ENCODE data around the gene TBC1D19.

Gene TBC1D19

DNA sequence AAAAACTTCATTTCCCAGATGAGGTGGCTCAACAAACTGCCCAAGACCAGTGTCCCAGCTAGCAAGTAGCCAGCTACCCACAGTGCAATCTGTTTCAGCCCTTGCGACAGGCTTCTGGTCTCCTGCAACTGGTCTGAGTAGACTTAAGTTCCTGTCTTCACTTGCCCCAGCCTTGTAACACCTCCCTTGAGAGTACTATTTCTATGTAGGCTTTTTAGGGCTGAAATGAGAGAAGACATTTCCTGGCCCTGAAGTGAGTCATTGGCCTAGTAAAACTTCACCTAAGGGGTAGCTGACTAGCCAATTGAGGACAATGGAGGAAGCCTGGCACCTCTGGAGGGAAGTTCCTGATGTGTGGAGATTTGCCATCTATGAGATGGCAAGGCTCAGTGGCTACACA, 196.7 kb downstream of the TBC1D19 start:
- no peak for DNase-seq (ENCODE audit: low read depth, low spot score)

DNA sequence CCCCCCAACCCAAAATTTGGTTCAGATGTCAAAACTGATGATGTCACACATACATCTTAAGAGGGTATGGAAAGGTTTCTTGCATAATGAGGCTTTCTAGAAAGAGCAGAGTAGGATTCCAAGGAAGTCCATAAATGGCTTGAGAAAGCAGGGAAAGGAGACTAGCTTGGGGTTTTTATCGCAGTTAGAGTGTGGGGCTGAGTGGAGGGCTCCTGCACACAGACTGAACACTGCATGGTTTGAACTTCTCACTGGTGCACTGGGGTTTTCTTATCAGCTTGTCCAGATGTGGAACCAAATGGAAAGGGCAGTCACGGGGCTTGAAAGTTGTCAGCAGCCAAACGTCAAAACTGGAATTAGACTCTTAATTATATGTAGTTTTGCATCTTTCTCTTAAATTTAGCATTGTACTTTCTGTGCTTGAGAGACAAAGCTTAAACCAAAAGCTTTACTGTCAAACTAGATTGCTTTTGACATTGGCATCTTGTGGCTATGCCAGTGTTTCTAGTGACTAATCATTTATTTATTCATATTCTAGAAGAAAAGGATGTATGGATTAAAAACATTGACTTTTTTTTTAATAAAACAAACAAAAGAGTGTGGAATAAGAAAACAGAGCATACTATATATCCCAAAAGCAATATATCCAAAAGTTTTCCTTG, 198.4 kb downstream of the TBC1D19 start:
- DNase-seq (ENCODE audit: low read depth, low spot score), result no peak

DNA sequence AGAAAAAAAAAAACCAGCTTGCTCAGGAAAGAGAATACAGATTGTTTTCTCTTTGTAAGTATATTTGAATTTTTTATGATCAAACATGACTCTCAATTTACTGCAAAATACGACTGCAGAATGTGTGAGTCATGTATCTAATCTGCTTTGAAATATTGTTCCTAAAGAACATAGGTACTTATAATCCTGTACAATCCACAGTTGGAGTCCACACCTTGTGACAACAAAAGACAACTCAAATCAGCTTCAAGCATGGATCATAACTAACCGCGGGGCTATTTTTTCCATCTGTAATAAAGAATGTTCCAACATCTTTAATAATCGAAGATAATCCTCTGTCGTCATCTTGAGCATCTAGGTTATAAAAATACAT, 198.9 kb downstream of the TBC1D19 start:
- DNase-seq (ENCODE audit: low read depth, low spot score), result no peak

DNA sequence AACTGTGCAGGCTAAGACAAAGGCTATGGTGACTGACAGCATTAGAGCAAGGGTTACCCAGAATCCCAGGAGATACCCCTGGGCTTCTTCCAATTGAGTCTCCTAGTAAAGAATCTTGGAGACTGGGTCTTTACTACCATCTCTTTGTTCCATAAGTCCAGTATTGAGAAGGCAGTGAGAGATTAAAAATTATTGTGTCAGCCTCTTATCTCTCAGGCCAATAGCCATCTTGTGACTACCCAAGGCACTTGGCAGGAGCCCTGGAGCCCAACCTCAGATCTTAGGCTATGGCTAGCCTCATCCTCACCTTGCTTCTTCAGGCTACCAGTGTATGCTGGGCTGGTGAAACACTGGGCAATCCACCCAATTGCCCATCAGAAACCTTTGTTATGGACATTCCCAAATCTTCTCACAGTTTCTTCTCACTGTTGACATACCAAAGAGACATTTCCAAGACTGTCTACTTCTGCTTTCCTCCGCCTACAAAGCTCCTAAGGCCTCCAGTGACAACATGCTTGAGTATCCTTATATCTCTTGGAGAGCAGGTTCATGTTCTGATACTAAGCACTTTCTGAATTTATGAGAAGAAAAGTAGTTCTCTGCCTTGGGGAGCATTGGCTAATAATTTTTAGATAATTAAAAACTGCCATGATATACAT, 200.5 kb downstream of the TBC1D19 start:
- DNase-seq (ENCODE audit: low read depth, low spot score), result no peak

DNA sequence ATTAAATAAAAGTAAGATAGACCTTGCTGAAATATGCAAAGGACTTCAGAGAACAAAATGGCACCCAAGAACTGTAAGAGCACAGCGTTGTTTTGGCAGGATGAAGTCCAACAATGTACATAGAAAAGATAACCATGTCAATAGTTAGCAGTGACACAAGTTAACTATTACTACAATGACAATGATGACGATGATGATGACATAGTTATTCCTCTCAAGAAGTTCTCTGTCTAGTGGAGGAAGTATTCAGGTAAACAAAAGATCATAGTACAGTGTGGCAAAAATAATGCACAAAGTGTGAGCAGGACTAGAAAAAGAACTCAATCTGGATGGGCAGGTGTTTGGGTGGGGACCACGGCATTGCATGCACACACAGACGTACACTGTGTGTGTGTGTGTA, 201.4 kb downstream of the TBC1D19 start:
- DNase-seq (ENCODE audit: low read depth, low spot score), result no peak

DNA sequence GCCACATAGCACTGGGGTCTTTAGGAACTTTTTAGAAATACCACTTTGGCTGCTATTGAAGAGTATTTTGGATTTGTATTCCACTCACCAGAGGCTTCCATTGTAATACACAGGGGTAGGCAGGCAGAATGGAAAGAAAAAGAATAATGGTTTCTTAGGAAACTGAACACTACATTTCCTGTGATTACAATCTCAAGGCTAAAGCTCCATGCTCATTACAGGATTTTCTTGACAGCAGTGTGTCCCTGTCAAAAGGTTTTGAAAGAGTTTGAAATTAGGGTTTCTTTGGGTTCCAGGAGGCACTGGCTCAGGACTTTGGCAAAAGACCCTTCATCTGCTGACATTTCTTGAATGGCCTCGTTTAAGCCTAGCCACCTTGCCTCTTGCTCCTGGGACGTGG, 201.9 kb downstream of the TBC1D19 start:
- DNase-seq (ENCODE audit: low read depth, low spot score), result no peak

DNA sequence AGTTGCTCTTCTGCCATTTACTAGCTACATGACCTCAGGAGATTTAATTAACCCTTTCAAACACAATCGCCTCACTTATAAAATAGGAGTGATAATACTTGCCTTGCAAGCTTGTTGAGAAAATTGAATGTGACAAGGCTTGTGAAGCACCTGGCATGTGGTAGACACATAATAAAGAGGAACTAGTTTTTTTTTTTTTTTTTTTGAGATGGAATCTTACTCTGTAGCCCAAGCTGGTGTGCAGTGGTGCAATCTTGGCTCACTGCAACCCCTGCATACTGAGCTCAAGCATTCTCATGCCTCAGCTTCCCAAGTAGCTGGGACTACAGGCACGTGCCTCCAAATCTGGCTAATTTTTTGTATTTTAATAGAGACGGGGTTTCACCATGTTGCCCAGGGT, 203.0 kb downstream of the TBC1D19 start:
- no peak for DNase-seq (ENCODE audit: low read depth, low spot score)

DNA sequence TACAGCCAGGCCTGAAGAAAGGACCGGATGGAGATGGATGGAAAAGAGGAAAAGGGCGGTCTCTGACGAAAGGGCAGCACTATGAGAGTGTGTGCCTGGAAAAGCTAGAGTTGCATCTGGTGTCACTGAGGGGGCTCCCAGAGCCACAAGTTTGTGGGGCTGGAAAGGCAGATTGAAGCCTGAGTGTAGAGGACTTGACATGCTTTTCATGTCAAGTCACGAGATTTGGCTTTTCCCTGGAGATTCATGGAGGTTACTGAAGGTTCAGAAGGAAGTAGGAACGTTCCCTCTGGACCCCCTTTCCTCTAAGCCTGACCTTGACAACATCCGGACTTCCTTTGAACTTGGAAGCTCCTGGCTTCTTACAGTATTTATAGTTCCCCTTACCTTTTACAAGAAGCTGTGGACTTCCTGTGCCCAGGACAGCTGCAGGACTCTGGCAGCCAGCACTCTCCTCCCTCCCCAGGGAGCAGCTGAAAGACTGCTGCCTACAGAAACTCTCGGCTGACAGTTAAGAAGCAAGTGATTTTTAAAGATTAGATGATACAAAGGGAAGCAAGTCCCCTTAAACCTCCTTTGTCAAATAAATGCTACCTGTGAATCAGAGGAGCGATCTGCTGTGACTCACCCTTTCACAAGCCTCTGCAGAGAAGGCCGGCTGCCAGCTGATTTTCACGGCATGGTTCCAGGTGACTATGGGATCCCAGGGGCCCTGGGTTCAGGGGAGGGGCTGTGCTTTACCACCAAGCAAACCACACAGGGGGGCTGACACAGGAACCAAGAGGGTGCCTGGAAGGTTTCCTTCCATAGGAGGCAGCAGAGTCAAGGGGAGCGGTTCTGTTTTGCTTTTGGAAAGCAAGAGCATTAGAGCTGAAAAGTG, 203.8 kb downstream of the TBC1D19 start:
- DNase-seq (ENCODE audit: low read depth, low spot score), result no peak

DNA sequence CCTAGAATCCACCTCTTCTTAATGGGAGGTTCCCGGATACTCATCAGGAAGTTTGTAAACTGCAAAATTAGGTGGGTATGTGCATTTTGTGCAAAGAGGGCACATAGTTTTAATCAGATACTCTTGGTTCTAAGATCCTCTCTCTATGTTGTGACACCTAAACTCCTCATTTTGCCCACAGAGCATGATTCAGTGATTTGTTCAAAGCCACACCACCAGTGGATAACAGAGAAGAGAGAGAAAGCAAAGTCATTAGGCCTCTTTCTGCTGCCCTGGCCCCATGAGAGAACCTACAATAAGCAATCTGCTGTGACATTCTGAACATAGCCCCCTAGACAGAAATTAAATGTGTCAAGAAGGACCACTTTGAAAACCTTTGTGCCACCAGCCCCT, 204.5 kb downstream of the TBC1D19 start:
- DNase-seq (ENCODE audit: low read depth, low spot score), result no peak

DNA sequence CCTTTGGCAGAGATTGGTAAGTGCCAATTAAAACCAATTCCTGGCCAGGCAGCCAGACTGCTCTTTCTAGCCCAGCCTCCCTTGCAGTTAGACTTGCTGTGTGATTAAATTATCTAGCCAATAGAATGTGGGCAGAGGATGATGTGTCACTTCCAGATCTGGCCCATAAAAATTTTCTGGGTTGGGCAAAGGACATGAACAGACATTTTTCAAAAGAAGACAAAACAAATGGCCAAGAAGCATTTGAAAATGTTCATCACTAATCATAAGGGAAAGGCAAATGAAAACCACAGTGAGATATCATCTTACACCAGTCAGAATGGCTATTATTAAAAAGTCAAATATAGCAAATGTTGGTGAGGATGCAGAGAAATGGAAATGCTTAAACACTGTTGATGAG, 205.3 kb downstream of the TBC1D19 start:
- no peak for DNase-seq (ENCODE audit: low read depth, low spot score)

DNA sequence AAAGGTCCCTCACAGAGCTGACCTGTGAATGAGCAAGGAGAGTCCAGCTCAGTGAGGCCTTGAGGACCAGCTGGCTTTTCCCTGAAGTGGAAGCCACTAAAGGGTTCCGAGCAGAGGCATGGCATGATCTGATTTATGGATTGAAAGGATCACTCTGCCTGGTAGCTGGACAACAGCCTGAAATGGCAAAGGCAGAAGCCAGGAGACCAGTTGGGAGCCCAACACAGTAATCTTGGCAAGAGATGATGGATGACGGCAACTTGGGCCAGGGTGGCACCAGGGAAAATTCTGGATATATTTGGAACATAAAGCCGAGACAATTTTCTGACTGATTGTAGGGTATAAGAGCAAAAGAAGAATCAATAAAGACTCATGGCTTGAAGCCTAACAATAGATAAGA, 207.5 kb downstream of the TBC1D19 start:
- DNase-seq (ENCODE audit: low read depth, low spot score), result no peak

DNA sequence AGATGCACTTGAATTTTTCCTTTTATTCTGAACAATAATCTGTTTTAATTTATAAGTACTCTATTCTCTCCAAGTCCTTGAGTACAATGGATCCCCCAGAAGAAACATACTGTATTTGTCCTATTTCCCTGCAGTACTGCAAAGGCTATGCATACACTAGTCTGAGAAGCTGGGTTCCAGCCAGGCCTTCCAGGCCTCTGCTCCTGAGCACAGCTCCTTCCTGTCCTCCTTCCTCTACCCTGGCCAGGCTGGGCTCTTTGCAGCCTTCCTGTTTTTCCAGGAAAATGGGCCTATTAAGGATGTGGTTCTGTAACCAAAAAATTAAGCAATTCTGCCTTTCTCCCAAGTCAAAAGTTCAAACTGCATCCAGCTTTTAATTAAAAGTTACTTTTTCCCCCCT, 208.8 kb downstream of the TBC1D19 start:
- no peak for DNase-seq (ENCODE audit: low read depth, low spot score)

DNA sequence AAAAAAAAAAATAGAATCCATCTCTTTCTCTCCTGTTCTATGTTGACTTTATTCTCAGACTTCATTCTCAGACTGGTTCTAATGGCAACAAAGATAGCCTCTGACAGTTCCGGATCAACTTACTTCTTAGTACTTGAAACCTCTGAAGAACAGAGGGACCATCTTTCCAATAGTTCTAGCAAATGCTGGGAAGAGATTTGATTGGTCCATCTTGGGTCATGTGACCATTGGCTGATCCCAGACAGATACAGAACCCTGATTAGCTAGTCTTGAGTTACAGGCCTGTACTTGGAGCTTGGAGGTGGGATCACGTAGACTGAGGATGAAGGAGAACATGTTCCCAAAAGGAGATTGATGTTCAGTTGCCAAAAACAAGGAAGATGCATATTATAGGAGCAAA, 209.9 kb downstream of the TBC1D19 start:
- DNase-seq (ENCODE audit: low read depth, low spot score), result no peak

DNA sequence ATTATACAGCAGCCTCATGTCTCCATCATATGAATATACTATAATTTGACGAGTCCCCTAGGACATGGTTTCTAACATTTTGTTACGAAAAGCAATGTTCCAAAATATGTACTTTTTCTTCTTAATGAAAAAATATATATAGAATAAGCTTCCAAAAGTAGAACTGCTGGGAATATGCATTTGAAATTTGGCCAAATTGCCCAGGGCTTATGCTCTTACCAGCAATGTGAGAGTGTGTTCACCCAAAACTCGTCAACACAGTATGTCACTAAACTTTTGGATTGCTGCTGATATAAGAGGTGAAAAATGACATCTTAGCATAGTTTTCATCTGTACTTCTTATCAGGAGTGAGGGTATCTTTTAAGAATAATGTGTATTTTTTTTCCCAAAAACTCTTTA, 212.2 kb downstream of the TBC1D19 start:
- DNase-seq (ENCODE audit: low read depth, low spot score), result no peak

DNA sequence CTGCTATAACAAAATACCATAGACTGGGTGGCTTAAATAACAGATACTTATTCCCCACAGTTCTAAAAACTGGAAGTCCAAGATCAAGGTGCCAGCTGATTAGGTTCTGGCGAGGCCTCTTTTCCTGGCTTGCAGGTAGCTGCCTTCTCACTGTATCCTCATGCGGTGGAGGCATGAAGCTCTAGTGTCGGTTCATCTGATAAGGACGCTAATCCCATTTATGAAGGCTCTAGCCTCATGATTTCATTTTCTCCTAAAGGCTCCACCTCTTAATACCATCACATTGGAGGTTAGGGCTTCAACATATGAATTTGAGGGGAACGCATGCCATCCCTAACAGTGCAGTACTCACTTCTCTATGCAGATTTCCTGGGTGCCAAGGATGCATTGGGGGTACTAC, 218.9 kb downstream of the TBC1D19 start:
- DNase-seq (ENCODE audit: low read depth, low spot score), result no peak

DNA sequence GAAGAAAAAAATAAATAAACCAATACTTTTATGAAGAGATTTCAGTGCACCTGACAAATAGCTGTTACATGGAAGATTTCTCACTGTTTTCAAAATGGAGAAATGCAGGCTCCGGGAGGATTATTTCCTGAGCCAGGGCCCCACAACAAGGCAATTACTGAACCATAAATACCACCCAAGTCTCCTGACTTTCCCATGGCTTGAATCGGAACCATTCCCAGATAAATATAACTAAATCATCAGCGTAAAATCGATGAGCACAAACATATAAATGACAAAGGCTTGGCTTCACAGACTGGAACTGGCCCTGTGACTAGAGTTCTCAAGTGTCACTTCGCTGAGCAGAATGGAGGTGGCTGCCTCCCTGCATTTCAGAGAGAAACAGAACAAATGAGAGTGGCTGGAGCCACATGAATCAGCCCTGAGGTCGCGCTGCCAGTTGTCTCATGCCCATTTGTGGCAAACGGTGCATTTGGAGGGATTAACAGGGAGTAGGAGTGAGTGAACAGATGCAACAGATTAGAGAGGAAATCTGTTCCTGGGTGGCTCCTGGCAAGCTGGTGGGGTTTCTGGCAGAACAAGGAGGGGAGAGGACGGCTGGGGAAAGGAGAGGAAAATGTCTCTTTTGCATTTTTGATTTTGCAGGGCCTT, 219.5 kb downstream of the TBC1D19 start:
- DNase-seq (ENCODE audit: low read depth, low spot score), result no peak

DNA sequence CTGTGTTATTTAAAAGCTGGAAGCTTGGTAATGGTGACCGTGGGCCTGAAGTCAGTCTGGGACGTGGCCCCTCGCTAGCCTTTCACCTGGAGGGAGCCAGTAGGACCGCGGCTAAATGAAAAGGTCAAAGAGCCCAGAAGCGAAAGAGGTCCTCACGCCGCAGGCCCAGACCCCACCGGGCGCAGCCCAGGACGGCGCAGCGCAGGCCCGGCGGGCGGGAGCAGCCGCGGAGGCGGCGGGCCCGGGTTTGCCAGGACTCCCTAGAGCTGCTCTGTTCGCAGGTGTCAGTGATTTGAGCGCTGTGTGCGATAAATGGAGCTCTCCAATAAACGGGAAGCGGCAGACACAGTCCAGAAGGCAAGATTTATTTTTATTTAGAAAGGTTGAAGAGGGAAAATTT, 220.6 kb downstream of the TBC1D19 start:
- DNase-seq (ENCODE audit: low read depth, low spot score), result no peak

DNA sequence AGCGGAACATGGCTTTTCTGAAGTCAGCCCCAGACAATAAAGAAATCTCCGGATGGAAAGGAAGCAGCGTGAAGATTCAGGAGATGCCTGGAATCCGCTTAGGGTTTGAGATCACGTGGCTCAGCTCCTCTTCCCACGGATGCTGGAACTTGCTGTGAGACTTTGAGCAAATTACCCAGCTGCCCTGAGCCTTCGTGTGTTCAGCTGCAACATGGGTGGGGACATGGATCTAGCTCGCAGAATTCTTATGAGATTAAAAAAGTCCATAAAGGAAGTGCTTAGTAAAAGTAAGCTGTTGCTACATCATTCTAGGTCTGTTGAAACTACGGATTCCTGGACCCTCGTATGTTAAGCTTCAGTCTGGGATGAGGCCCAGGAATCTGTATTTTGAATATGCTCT, 221.0 kb downstream of the TBC1D19 start:
- no peak for DNase-seq (ENCODE audit: low read depth, low spot score)

Data from smooth muscle cell of the brain vasculature (primary cell).